Stimulated activated CD4-positive, alpha-beta T cell treated with anti-CD3 and anti-CD28 coated beads, Interleukin-1b, Interleukin-23, amount 100 ng/mL, for 4 hours (primary cell): ENCODE results near the gene FERMT2.
"Not testable (repeated sequence)": the region's sequence is repeated elsewhere in the genome, so short reads cannot be mapped to it uniquely, and the experiment has no call there.

ENCODE experiments used
- DNase-seq, 2 donors: peaks; one replicate each; pipeline ENCODE4 v3.0.0-alpha.2; 2020; ENCODE audit warnings: low read depth in 2 of 2

The FERMT2 gene

GRCh38 chr14:52900731-52901130 is 50.1 kb downstream of the FERMT2 start:
- DNase-seq = no peak

GRCh38 chr14:52898496-52898895 is 52.4 kb downstream of the FERMT2 start:
- DNase-seq = no peak

- no peak for DNase-seq
These were observed 55.9 kb downstream of the FERMT2 start for GRCh38 chr14:52895000-52895399.

- no peak for DNase-seq
These were observed 59.0 kb downstream of the FERMT2 start for GRCh38 chr14:52891800-52892199.

GRCh38 chr14:52888839-52889838 is 61.7 kb downstream of the FERMT2 start:
- DNase-seq = no peak

- DNase-seq = no peak
These were observed 62.7 kb downstream of the FERMT2 start for GRCh38 chr14:52888159-52888558.

- no peak for DNase-seq
These were observed 65.6 kb downstream of the FERMT2 start for GRCh38 chr14:52885230-52885629.

GRCh38 chr14:52883658-52884057 is 67.2 kb downstream of the FERMT2 start:
- no peak for DNase-seq

- no peak for DNase-seq
These were observed 68.0 kb downstream of the FERMT2 start for GRCh38 chr14:52882824-52883223.

GRCh38 chr14:52879958-52880357 is 70.9 kb downstream of the FERMT2 start:
- no peak for DNase-seq

- no peak for DNase-seq
These were observed 71.9 kb downstream of the FERMT2 start for GRCh38 chr14:52878946-52879345.

GRCh38 chr14:52878469-52878868 is 72.4 kb downstream of the FERMT2 start:
- DNase-seq = no peak

GRCh38 chr14:52877628-52878027 is 73.2 kb downstream of the FERMT2 start:
- no peak for DNase-seq

GRCh38 chr14:52876806-52877205 is 74.0 kb downstream of the FERMT2 start:
- DNase-seq = no peak

GRCh38 chr14:52876311-52876710 is 74.5 kb downstream of the FERMT2 start:
- no peak for DNase-seq

GRCh38 chr14:52875707-52876106 is 75.1 kb downstream of the FERMT2 start:
- no peak for DNase-seq

GRCh38 chr14:52874389-52874788 is 76.5 kb downstream of the FERMT2 start:
- DNase-seq = no peak

GRCh38 chr14:52873694-52874093 is 77.2 kb downstream of the FERMT2 start:
- DNase-seq = no peak

- no peak for DNase-seq
These were observed 77.8 kb downstream of the FERMT2 start for GRCh38 chr14:52873065-52873464.

- no peak for DNase-seq
These were observed 79.2 kb downstream of the FERMT2 start for GRCh38 chr14:52871606-52872005.

- DNase-seq = no peak
These were observed 81.8 kb downstream of the FERMT2 start for GRCh38 chr14:52868911-52869618.

GRCh38 chr14:52864893-52865292 is 86.0 kb downstream of the FERMT2 start:
- not testable (repeated sequence) for DNase-seq

GRCh38 chr14:52863334-52863700 is 87.5 kb downstream of the FERMT2 start:
- no peak for DNase-seq
